GM23248 (cell line): ENCODE results near the gene ASAH2B. TPM values are rescaled to one million over a fixed set of nuclear protein-coding genes. Genes with fewer than 3 reads are reported as not detected.

ENCODE experiments used
- DNase-seq: peaks from one replicate; pipeline ENCODE4 v3.0.0-alpha.2; 2015
- H2AFZ ChIP-seq: fragments of 200-600 bp; sonication (generic); 2 replicates; pipeline ENCODE4 v1.6.1; 2016; ENCODE audit warnings: antibody characterized with exemption
- H3F3A ChIP-seq: fragments of 200-600 bp; sonication (generic); 2 replicates; pipeline ENCODE4 v1.6.1; 2016; ENCODE audit warnings: mild to moderate bottlenecking, antibody characterized with exemption, mixed run types; ENCODE audit not compliant: insufficient read depth
- H3K27ac ChIP-seq: fragments of 200-600 bp; sonication (generic); 2 replicates; pipeline ENCODE4 v1.5.1; 2016; ENCODE audit warnings: mild to moderate bottlenecking
- H3K27me3 ChIP-seq: fragments of 200-600 bp; sonication (generic); replicated peaks from 2 replicates; pipeline ENCODE4 v1.6.1; 2016; ENCODE audit warnings: mild to moderate bottlenecking; ENCODE audit not compliant: insufficient read depth
- H3K36me3 ChIP-seq: fragments of 200-600 bp; sonication (generic); 2 replicates; pipeline ENCODE4 v1.6.1; 2016; ENCODE audit warnings: low read depth, mild to moderate bottlenecking
- H3K4me1 ChIP-seq: fragments of 200-600 bp; sonication (generic); 2 replicates; pipeline ENCODE4 v1.6.1; 2016; ENCODE audit warnings: mild to moderate bottlenecking; ENCODE audit not compliant: insufficient read depth
- H3K4me2 ChIP-seq: fragments of 200-600 bp; sonication (generic); one replicate; pipeline ENCODE4 v1.6.1; 2016; ENCODE audit warnings: mild to moderate bottlenecking; ENCODE audit not compliant: unreplicated experiment
- H3K4me3 ChIP-seq: fragments of 200-600 bp; sonication (generic); 2 replicates; pipeline ENCODE4 v1.5.1; 2016; ENCODE audit warnings: mild to moderate bottlenecking
- H3K79me2 ChIP-seq: fragments of 200-600 bp; sonication (generic); 2 replicates; pipeline ENCODE4 v1.6.1; 2016; ENCODE audit warnings: mild to moderate bottlenecking; ENCODE audit not compliant: insufficient read depth
- H3K9ac ChIP-seq: fragments of 200-600 bp; sonication (generic); 2 replicates; pipeline ENCODE4 v1.6.1; 2016; ENCODE audit warnings: mild to moderate bottlenecking
- H3K9me2 ChIP-seq: fragments of 200-600 bp; sonication (generic); 2 replicates; pipeline ENCODE4 v1.6.1; 2016; ENCODE audit warnings: mixed run types, mild to moderate bottlenecking, moderate library complexity; ENCODE audit not compliant: insufficient read depth
- H3K9me3 ChIP-seq: fragments of 200-600 bp; sonication (generic); one replicate; pipeline ENCODE4 v1.6.1; 2017; ENCODE audit warnings: low read depth
- H4K20me1 ChIP-seq: fragments of 200-600 bp; sonication (generic); 2 replicates; pipeline ENCODE4 v1.6.0; 2016; ENCODE audit not compliant: insufficient read depth
- EZH2 ChIP-seq: fragments of 200-600 bp; sonication (generic); IDR thresholded peaks from 2 replicates; pipeline ENCODE4 v1.6.1; 2018; ENCODE audit warnings: antibody characterized with exemption, mild to moderate bottlenecking; ENCODE audit not compliant: insufficient read depth, poor library complexity, severe bottlenecking
- EZH2phosphoT487 ChIP-seq: fragments of 200-600 bp; sonication (generic); IDR thresholded peaks from 2 replicates; pipeline ENCODE4 v1.6.1; 2018; ENCODE audit warnings: antibody characterized with exemption, moderate library complexity, mild to moderate bottlenecking, low read depth; ENCODE audit not compliant: insufficient read depth
- WGBS, 2 experiments: methylation state at CpG; one replicate each; pipeline ENCODE4 v1.1.6; 2015 to 2017; ENCODE audit warnings: low lambda C conversion rate in 2 of 2, low coverage in 1 of 2; ENCODE audit errors: missing lambda C conversion rate in 2 of 2; 5-methylcytosine and 5-hydroxymethylcytosine counted together
- in situ Hi-C: fragments of 300-500 bp; cut with MboI; formaldehyde crosslinking; loops from 2 replicates; pipeline ENCODE4 v1.15.0; 2020
- polyA plus RNA-seq: library from polyadenylated mRNA; unstranded; fragments of >200 nt; fragmentation: Nextera tagmentation; extraction: Ambion mirVana; gene quantifications from 2 replicates; pipeline ENCODE4 v1.2.1, GENCODE V29; 2016
- total RNA-seq: library from RNA; depleted of rRNA; stranded (reverse); fragments of >200 nt; shearing (Covaris generic); gene quantifications from 2 replicates; pipeline ENCODE4 v1.2.3, GENCODE V29; 2014; rRNA removed

Gene ASAH2B
- total and polyA plus RNA-seq, 2 experiments from 2014 or later: 3.7 to 5.0 TPM

- peak overlapping the region; percentile 36 for H2AFZ ChIP-seq
- WGBS, 2 experiments: 4 to 8% methylated on average over 1 of the region's 1 CpG
- no peaks in the 10 kb centered on the region for H3K9me3 ChIP-seq
- H3F3A ChIP-seq: peaks cover 31% of the 10 kb centered on the region
- peak overlapping the region; percentile 83 for H3K27ac ChIP-seq
- H4K20me1 ChIP-seq: no peaks in the 10 kb centered on the region
- no peaks in the 10 kb centered on the region for H3K27me3 ChIP-seq
- DNase-seq: peak; percentile 86
- peak overlapping the region; percentile 29 for H3K4me3 ChIP-seq
- peak overlapping the region; percentile 68 for H3K4me2 ChIP-seq
- H3K79me2 ChIP-seq: no peaks in the 10 kb centered on the region
- TF ChIP-seq EZH2: no peak
- TF ChIP-seq EZH2phosphoT487: no peak
- H3K36me3 ChIP-seq: no peaks in the 10 kb centered on the region
- H3K9me2 ChIP-seq: no peaks in the 10 kb centered on the region
- in situ Hi-C loops: no loop called here
- peaks cover 35% of the 10 kb centered on the region for H3K4me1 ChIP-seq
- peak overlapping the region; percentile 64 for H3K9ac ChIP-seq
Measured at GRCh38 chr10:50807851-50808776, 68.4 kb downstream of the ASAH2B start.

Other genes starting within 250 kb of the ASAH2B start
- gene SGMS1, start 116.0 kb upstream of the ASAH2B start, total RNA-seq: 53.6 and 71.3 TPM in 2 replicates
- gene SGMS1, start 116.0 kb upstream of the ASAH2B start, polyA plus RNA-seq: 22.7 and 25.1 TPM in 2 replicates
- gene A1CF, start 145.7 kb downstream of the ASAH2B start, total RNA-seq: not detected in 2 replicates
- gene A1CF, start 145.7 kb downstream of the ASAH2B start, polyA plus RNA-seq: not detected in 2 replicates